K562 (cell line): ENCODE measurements around the gene UBE2G2. TPM values are rescaled to one million over a fixed set of nuclear protein-coding genes. Genes with fewer than 3 reads are reported as not detected.

Experiments
- OTX1 ChIP-seq: fragments of 450-650 bp; formaldehyde crosslinking; IDR thresholded peaks from 2 replicates; pipeline ENCODE4 v1.4.0; 2022; ENCODE audit warnings: mild to moderate bottlenecking
- polyA plus RNA-seq, 8 experiments: library from polyadenylated mRNA; depleted of rRNA in 4 of 8; stranded (reverse) in 5 of 8; unstranded in 3 of 8; fragments of >200 nt; fragmentation: Nextera tagmentation in 2 of 8; fragmentation: Illumina TruSeq in 1 of 8; extraction: Ambion mirVana in 2 of 8; extraction: Trizol in 1 of 8; gene quantifications; 2 replicates each; pipeline versions ENCODE4 v1.2.1 to v1.2.3, GENCODE V29; 2011 to 2014; ENCODE audit warnings: inconsistent platforms in 1 of 8, missing spikeins in 1 of 8
- total RNA-seq, 7 experiments: library from RNA; depleted of rRNA in 6 of 7; stranded (reverse); fragments of >200 nt in 6 of 7; fragmentation: Illumina TruSeq in 2 of 7; extraction: Trizol in 2 of 7; gene quantifications; 2 replicates each; pipeline versions ENCODE4 v1.2.1 to v1.2.3, GENCODE V29; 2011 to 2021; ENCODE audit warnings: low replicate concordance in 1 of 7
- TF ChIP-seq, protein P1 (sequence below), 2 experiments: fragments of 450-650 bp; IDR thresholded peaks; 2 replicates each; pipeline ENCODE4 v1.6.1; 2016; ENCODE audit warnings: mild to moderate bottlenecking in 2 of 2, borderline replicate concordance in 1 of 2, low read depth in 1 of 2, moderate library complexity in 1 of 2

UBE2G2 gene
- total and polyA plus RNA-seq, 9 of the 15 experiments (the other 6 are each of a cell fraction or from before 2014, with no cell fraction given) = 47.5 to 225 (median 140) TPM

GRCh38 chr21:44780137-44780502 is 21.5 kb downstream of the UBE2G2 start (continued):
- TF ChIP-seq, protein P1, sequence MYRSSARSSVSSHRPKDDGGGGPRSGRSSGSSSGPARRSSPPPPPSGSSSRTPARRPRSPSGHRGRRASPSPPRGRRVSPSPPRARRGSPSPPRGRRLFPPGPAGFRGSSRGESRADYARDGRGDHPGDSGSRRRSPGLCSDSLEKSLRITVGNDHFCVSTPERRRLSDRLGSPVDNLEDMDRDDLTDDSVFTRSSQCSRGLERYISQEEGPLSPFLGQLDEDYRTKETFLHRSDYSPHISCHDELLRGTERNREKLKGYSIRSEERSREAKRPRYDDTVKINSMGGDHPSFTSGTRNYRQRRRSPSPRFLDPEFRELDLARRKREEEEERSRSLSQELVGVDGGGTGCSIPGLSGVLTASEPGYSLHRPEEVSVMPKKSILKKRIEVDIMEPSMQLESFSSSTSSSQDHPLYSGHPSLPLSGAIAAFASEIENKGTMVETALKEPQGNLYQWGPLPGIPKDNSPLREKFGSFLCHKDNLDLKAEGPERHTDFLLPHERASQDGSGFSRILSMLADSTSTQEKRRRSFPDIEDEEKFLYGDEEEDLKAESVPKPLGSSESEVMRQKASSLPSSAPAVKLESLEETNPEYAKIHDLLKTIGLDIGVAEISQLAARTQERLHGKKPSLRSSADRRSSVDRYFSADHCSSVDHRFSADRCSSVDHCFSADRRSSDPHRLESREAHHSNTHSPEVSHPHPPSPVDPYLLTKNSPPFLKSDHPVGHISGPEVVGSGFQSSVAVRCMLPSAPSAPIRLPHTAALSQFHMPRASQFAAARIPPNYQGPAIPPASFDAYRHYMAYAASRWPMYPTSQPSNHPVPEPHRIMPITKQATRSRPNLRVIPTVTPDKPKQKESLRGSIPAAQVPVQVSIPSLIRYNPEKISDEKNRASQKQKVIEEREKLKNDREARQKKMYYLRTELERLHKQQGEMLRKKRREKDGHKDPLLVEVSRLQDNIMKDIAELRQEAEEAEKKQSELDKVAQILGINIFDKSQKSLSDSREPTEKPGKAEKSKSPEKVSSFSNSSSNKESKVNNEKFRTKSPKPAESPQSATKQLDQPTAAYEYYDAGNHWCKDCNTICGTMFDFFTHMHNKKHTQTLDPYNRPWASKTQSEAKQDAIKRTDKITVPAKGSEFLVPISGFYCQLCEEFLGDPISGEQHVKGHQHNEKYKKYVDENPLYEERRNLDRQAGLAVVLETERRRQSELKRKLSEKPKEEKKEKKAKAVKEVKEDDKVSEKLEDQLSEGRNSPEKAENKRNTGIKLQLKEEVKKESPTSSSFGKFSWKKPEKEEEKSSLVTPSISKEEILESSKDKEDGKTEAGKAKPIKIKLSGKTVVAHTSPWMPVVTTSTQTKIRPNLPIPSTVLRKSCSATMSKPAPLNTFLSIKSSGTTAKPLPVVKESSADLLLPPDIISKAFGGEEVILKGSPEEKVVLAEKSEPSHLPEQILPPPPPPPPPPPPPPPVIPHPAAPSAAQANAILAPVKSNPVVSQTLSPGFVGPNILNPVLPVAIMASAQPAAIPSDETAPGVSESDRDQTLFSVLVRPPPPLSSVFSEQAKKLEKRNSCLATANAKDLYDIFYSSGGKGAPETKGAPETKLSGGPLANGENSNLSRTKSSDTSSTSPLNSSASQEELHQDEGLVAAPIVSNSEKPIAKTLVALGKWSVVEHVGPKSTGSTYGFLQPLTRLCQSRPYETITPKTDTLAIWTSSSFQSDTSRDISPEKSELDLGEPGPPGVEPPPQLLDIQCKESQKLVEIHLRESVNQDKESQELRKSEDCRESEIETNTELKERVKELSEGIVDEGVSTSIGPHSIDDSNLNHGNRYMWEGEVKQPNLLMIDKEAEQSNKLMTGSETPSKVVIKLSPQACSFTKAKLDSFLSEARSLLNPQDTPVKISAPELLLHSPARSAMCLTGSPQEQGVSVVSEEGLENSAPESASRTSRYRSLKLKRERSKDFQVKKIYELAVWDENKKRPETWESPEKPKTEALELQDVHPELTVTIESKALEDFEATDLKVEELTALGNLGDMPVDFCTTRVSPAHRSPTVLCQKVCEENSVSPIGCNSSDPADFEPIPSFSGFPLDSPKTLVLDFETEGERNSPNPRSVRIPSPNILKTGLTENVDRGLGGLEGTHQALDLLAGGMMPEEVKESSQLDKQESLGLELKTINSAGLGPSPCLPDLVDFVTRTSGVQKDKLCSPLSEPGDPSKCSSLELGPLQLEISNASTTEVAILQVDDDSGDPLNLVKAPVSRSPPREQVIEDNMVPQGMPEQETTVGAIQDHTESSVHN (IDR thresholded peaks at IDR 0.05; ENCODE audit: borderline replicate concordance in 1 of 2, low read depth in 1 of 2) = no peak
- TF ChIP-seq OTX1 (CRISPR knock-in tag) = no peak
